Measurements from ENCODE around the gene SEC22B. TPM values are rescaled to one million over a fixed set of nuclear protein-coding genes. Genes with fewer than 3 reads are reported as not detected.
"Not testable (repeated sequence)": the region's sequence is repeated elsewhere in the genome, so short reads cannot be mapped to it uniquely, and the experiment has no call there.

SEC22B gene
- total RNA-seq, 2 experiments from 2014 or later, result 23.2 to 24.9 TPM

DNA sequence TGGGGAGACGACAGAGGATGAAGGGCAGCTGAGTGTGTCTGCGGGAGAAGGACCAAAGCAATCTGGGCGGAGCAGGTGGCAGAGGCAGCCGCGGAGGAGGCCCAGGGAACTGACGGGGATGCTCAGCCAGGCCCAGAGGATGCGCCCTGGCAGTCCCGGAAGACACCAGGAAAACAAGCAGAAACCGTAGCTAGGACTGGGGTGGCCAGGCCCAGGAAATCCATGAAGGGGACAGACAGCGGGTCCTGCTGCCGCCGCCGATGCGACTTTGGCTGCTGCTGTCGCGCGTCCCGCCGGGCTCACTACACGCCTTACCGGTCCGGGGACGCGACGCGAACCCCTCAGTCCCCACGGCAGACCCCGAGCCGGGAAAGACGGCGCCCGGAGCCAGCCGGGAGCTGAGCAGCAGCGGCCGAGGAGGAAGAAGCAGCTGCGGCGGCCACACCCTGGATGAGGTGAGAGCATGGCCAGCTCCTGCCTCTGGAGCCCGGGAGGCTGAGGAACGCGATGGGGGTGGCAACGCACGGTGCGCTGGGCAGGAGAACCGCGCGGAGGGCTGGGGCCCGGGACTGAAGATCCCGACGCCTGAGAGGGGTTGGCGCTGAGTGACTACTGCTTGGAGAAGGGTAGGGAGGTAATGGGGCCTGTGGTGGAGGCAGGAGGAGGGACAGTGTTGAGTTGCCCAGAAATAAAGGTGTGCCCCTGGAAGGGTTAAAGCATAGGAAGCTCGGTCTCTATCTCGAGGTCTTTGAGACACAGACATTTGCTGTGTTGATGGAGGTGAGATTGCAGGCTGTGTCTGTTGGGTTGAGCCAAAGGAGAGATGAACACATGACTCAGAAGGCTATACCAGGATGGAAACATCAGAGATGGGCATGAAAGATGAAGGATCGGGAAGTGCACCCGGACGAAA lies 20.8 kb upstream of the SEC22B start:
- H3K9me3 Mint-ChIP-seq; ATAC-seq (ENCODE audit: poor library complexity); POLR2A ChIA-PET; CTCF ChIA-PET; H3K27ac Mint-ChIP-seq; H3K36me3 ChIP-seq (ENCODE audit: insufficient read depth, low read length); H3K4me1 Mint-ChIP-seq (ENCODE audit: low read depth); H3K27me3 ChIP-seq (ENCODE audit: control insufficient read depth in 1 of 2, insufficient read depth in 2 of 2, low read length in 2 of 2); H3K27ac ChIP-seq (ENCODE audit: low read depth in 1 of 2, low read length in 2 of 2); H3K9me3 ChIP-seq (ENCODE audit: control insufficient read depth in 1 of 2, insufficient read depth in 1 of 2, low read length in 2 of 2); H3K27me3 Mint-ChIP-seq; H3K36me3 Mint-ChIP-seq (ENCODE audit: low read depth); H3K4me1 ChIP-seq (ENCODE audit: insufficient read depth, low read length); intact Hi-C loops (cut with DNase I, micrococcal nuclease): not testable (repeated sequence)
- H3K4me3 Mint-ChIP-seq, result peak overlapping the region; percentile 30
- H3K4me3 ChIP-seq (ENCODE audit: low read length), result peak overlapping the region; percentile 14
- peak in 1 of 14 experiments; percentile 6 for DNase-seq

DNA sequence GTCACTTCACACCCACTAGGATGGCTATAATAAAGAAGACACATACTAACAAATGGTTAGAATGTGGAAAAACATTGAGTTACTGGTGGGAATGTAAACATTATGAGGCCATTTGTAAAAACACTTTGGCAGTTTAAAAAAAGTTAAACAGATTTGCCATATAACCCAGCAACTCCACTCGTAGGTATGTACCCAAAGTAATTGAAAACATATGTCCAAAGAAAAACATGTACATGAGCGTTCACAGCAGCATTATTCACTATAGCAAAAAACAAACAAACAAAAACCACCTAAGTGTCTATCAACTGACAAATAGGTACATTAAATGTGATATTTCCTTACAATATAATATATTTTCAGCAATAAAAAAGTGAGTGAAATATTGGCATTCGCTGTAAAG lies 12.3 kb upstream of the SEC22B start:
- H3K27ac ChIP-seq (ENCODE audit: low read depth in 1 of 2, low read length in 2 of 2); H3K4me3 ChIP-seq (ENCODE audit: low read length); H3K36me3 Mint-ChIP-seq (ENCODE audit: low read depth); H3K4me1 Mint-ChIP-seq (ENCODE audit: low read depth); ATAC-seq (ENCODE audit: poor library complexity); H3K27me3 ChIP-seq (ENCODE audit: control insufficient read depth in 1 of 2, insufficient read depth in 2 of 2, low read length in 2 of 2); H3K27me3 Mint-ChIP-seq; H3K9me3 Mint-ChIP-seq; intact Hi-C loops (cut with DNase I, micrococcal nuclease); H3K9me3 ChIP-seq (ENCODE audit: control insufficient read depth in 1 of 2, insufficient read depth in 1 of 2, low read length in 2 of 2); H3K4me1 ChIP-seq (ENCODE audit: insufficient read depth, low read length); H3K27ac Mint-ChIP-seq; DNase-seq; H3K4me3 Mint-ChIP-seq; H3K36me3 ChIP-seq (ENCODE audit: insufficient read depth, low read length); POLR2A ChIA-PET; CTCF ChIA-PET: not testable (repeated sequence)

DNA sequence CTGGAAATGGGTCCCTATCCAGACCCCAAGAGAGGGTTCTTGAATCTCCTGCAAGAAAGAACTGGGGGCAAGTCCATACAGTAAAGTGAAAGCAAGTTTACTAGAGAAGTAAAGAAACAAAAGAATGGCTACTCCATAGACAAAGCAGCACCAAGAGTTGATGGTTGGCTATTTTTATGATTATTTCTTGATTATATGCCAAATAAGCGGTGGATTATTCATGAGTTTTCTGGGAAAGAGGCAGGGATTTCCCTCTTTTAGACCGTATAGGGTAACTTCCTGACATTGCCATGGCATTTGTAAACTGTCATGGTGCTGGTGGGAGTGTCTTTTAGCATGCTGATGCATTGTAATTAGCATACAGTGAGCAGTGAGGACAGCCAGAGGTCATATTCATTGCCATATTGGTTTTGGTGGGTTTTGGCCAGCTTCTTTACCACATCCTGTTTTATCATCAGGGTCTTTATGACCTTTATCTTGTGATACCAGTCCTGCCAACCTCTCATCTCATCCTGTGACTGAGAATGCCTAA lies 5.9 kb upstream of the SEC22B start:
- intact Hi-C loops (cut with DNase I, micrococcal nuclease); H3K36me3 Mint-ChIP-seq (ENCODE audit: low read depth); DNase-seq; H3K9me3 ChIP-seq (ENCODE audit: control insufficient read depth in 1 of 2, insufficient read depth in 1 of 2, low read length in 2 of 2); H3K4me1 ChIP-seq (ENCODE audit: insufficient read depth, low read length); POLR2A ChIA-PET; H3K27me3 Mint-ChIP-seq; H3K9me3 Mint-ChIP-seq; H3K36me3 ChIP-seq (ENCODE audit: insufficient read depth, low read length); H3K4me3 ChIP-seq (ENCODE audit: low read length); CTCF ChIA-PET; H3K27ac Mint-ChIP-seq; H3K27me3 ChIP-seq (ENCODE audit: control insufficient read depth in 1 of 2, insufficient read depth in 2 of 2, low read length in 2 of 2); H3K4me3 Mint-ChIP-seq; ATAC-seq (ENCODE audit: poor library complexity); H3K27ac ChIP-seq (ENCODE audit: low read depth in 1 of 2, low read length in 2 of 2): not testable (repeated sequence)
- H3K4me1 Mint-ChIP-seq (ENCODE audit: low read depth), result peaks cover 20% of the 10 kb centered on the region

DNA sequence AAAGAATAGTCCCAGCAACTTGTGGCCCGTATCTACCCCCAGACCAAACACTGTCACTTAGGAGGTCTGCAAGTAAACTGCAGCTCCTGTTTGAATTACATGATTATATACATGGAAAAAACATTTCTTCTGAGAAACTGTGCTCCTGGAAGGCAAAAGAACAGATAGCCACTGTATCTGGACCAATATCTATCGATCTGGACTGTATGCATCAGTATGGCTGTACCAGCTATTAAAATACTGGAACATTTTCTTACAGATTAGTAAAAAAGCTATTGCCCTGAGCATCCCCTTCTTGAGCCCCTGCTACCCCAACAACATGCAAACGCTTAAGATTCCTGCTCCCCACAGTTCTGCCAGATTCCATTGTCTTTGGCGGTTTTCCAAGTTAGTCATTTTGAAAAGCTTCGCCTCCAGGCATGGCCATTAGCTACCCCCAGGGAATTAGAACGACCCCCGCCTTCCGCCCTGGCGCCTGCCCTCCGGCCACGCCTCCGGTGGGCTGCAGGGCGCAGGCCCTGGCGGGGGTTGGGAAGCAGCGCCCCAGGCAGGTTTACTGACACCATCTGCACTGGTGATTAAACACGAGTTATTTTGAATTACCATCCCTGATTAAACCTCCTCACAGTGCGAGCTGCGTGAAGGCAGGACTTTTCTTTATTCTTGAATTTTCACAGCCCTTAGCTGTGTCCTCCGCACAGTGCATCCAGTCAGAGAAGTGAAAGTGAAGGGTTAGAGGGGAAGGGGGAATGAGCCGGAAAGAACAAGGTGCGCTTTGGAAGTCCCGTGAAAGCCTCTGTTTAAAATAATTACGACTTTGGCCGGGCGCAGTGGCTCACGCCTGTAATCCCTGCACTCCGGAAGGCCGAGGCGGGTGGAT lies 3.7 kb upstream of the SEC22B start:
- peak in 1 of 14 experiments; percentile 1 for DNase-seq
- H3K27me3 Mint-ChIP-seq; H3K27ac ChIP-seq (ENCODE audit: low read depth in 1 of 2, low read length in 2 of 2); H3K36me3 ChIP-seq (ENCODE audit: insufficient read depth, low read length); H3K36me3 Mint-ChIP-seq (ENCODE audit: low read depth); ATAC-seq (ENCODE audit: poor library complexity); POLR2A ChIA-PET; H3K4me1 ChIP-seq (ENCODE audit: insufficient read depth, low read length); H3K9me3 ChIP-seq (ENCODE audit: control insufficient read depth in 1 of 2, insufficient read depth in 1 of 2, low read length in 2 of 2); H3K4me3 ChIP-seq (ENCODE audit: low read length); intact Hi-C loops (cut with DNase I, micrococcal nuclease); H3K9me3 Mint-ChIP-seq; H3K27me3 ChIP-seq (ENCODE audit: control insufficient read depth in 1 of 2, insufficient read depth in 2 of 2, low read length in 2 of 2): not testable (repeated sequence)
- peak overlapping the region; percentile 50 for H3K27ac Mint-ChIP-seq
- CTCF ChIA-PET, result interaction anchor here (1.5 kb wide), 1 partner anchor 211 kb away, joined by 3 read pairs; no protein-coding TSS in a partner anchor
- peak overlapping the region; percentile 67 for H3K4me3 Mint-ChIP-seq
- peaks cover 34% of the 10 kb centered on the region for H3K4me1 Mint-ChIP-seq (ENCODE audit: low read depth)
